ACHN (cell line): ENCODE data around the gene LUC7L2.
A peak's percentile ranks its signal among the peaks of the same experiment; 100 is the strongest.
"Not testable (repeated sequence)": the region's sequence is repeated elsewhere in the genome, so short reads cannot be mapped to it uniquely, and the experiment has no call there.

ENCODE experiments used
- DNase-seq: peaks from one replicate; pipeline ENCODE4 v3.0.0-alpha.2; 2015
- in situ Hi-C: cut with HindIII; loops from 2 replicates; pipeline ENCODE4 v1.10.0; 2017; ENCODE audit warnings: low sequenced_read_pairs, low pct_ligation_motif_present, low pct_unique_long_range_greater_than_20kb

Gene LUC7L2

GRCh38 chr7:139467729-139468128 is 108.0 kb downstream of the LUC7L2 start:
- DNase-seq, in situ Hi-C loops: not testable (repeated sequence)

GRCh38 chr7:139468281-139468680 is 108.6 kb downstream of the LUC7L2 start:
- DNase-seq, in situ Hi-C loops: not testable (repeated sequence)

GRCh38 chr7:139471740-139472353 is 112.2 kb downstream of the LUC7L2 start:
- in situ Hi-C loops, result no loop called here

More at GRCh38 chr7:139471740-139472353, 112.2 kb downstream of the LUC7L2 start:
- peak; percentile 34 for DNase-seq
